Gastroesophageal sphincter (tissue), 3 donors: ENCODE results near the gene LPP.

Experiments
- CTCF ChIP-seq, 4 experiments: fragments of 200-600 bp in 2 of 4; fragments of 450-650 bp in 2 of 4; sonication (generic) in 1 of 4; IDR thresholded peaks; one replicate each; pipeline ENCODE4 v1.5.1; 2017 to 2019; ENCODE audit warnings: antibody characterized with exemption in 4 of 4, mild to moderate bottlenecking in 2 of 4, moderate library complexity in 2 of 4
- EP300 ChIP-seq: sonication (generic); formaldehyde crosslinking; IDR thresholded peaks from one replicate; pipeline ENCODE4 v1.6.1; 2017; ENCODE audit warnings: antibody characterized with exemption, mild to moderate bottlenecking
- POLR2A ChIP-seq, 2 donors: fragments of 450-650 bp; IDR thresholded peaks; one replicate each; pipeline ENCODE4 v1.6.1; 2017; ENCODE audit warnings: antibody characterized with exemption in 2 of 2, mild to moderate bottlenecking in 2 of 2, moderate library complexity in 1 of 2

DNA sequence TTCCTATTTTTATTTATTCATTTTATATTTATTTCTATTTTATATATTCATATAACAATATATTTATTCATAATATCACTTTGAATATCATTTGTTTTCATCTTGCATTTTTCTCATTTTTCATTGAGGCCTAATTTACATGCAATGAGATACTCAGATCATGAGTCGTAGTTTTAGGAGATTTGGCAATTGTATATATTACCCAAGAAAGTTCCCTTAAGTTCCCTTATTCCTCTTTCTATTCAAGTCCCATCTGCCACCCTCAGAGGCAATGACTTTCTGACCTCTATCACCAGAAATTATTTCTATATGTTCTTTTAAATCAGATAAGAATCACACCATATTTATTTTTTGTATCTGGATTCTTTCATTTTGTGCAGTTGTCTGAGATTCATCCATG lies 688.7 kb downstream of the LPP start:
- TF ChIP-seq CTCF (IDR thresholded peaks at IDR 0.05) (no peak), POLR2A (IDR thresholded peaks at IDR 0.05) (no peak), EP300 (no peak)
